22Rv1 (cell line): Measurements from ENCODE around the gene STXBP5L.
"Not testable (repeated sequence)": the region's sequence is repeated elsewhere in the genome, so short reads cannot be mapped to it uniquely, and the experiment has no call there.

Experiments
- H3K27ac ChIP-seq: fragments of 450-650 bp; 2 replicates; pipeline ENCODE4 v1.5.1; 2017
- CTCF ChIP-seq: fragments of 450-650 bp; IDR thresholded peaks from 2 replicates; pipeline ENCODE4 v1.5.1; 2017; ENCODE audit warnings: mild to moderate bottlenecking
- ZFX ChIP-seq: fragments of 450-650 bp; IDR thresholded peaks from 2 replicates; pipeline ENCODE4 v1.6.1; 2017; ENCODE audit warnings: antibody characterized with exemption, borderline replicate concordance

Gene STXBP5L

DNA sequence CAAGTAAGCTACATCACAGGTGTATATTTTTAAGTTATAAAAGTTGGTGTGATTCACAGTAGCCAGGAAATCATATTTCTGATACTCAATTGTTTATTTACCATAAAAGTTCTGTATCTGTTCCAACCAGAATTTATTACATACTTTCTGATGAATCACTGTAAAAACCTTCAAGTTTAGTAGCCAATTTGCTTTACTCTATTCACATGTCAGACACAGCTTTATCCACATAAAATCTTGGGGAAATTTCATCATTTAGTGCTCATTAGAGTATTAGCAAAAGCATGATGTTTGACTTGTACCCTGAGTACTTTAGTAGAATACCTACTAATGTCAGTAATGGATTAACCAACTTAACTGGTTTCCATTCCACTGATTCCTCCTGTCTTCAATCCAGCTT lies 388.0 kb downstream of the STXBP5L start:
- no peak overlapping the region for H3K27ac ChIP-seq
- TF ChIP-seq CTCF: no peak
- no peak for TF ChIP-seq ZFX

- TF ChIP-seq ZFX: no peak
- H3K27ac ChIP-seq: no peak overlapping the region
Measured at GRCh38 chr3:121324320-121324719, 416.3 kb downstream of the STXBP5L start.

DNA sequence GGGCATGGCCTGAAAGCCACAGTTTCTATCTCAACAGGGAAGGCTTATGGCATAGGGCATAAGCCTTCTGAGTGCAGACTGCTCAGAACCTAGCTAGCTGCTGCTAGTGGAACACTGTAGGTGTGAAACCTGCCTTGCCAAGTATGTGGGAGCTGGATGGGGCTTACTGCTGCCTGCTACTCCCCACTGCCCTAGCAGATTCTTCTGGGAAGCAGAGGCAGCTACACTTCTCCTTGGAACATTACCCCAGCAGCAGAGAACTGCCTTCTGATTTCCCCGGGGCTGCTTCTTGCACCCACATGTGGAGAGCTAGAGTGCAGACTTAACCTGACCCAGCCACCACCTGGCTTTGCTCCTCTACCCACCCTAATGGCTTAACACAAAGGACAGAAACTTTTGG lies 422.1 kb downstream of the STXBP5L start:
- no peak overlapping the region for H3K27ac ChIP-seq
- no peak for TF ChIP-seq CTCF
- TF ChIP-seq ZFX: no peak

DNA sequence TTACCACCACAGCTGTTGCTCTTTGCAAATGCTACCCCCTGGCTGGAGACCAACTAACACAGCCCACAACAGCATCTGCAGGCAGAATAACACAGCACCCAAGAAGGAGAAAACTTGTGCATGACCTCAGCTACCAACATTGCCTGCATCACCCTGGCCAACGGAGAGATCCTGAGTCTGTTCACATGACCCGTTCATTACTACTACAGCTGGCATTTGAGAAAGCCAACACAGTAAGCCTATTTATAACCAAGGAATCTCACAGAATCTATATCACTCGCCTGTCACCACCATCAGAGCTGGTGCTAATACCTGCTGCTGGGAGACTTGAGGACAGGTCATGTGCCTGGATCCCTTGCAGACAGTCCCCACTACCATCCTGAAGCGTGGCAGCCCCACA lies 422.6 kb downstream of the STXBP5L start:
- H3K27ac ChIP-seq: no peak overlapping the region
- TF ChIP-seq CTCF (no peak), ZFX (no peak)

DNA sequence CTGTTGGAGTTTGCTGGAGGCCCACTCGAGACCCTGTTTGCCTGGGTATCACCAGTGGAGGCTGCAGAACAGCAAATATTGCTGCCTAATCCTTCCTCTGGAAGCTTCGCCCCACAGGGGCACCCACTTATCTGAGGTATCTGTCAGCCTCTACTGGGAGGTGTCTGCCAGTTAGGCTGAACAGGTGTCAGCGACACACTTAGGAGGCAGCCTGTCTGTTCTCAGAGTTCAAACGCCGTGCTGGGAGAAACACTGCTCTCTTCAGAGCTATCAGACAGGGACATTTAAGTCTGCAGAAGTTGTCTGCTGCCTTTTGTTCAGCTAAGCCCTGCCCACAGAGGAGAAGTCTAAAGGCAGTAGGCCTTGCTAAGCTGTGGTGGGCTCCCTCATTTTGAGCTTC lies 448.0 kb downstream of the STXBP5L start:
- H3K27ac ChIP-seq: not testable (repeated sequence)

- no peak for TF ChIP-seq CTCF
- no peak for TF ChIP-seq ZFX
- H3K27ac ChIP-seq: no peak overlapping the region
Measured at GRCh38 chr3:121362035-121362734, 454.2 kb downstream of the STXBP5L start.

DNA sequence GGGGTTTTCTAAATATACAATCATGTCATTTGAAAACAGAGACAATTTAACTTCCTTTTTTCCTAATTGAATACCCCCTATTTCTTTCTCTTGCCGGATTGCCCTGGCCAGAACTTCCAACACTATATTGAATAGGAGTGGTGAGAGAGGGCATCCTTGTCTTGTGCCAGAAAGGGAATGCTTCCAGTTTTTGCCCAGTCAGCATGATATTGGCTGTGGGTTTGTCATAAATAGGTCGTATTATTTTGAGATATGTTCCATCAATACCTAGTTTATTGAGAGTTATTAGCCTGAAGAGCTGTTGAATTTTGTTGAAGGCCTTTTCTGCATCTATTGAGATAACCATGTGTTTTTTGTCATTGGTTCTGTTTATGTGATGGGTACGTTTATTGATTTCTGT lies 480.3 kb downstream of the STXBP5L start:
- not testable (repeated sequence) for H3K27ac ChIP-seq

- not testable (repeated sequence) for H3K27ac ChIP-seq
Measured at GRCh38 chr3:121395967-121396366, 488.0 kb downstream of the STXBP5L start.

GRCh38 chr3:121398051-121398450 lies 490.0 kb downstream of the STXBP5L start:
- not testable (repeated sequence) for H3K27ac ChIP-seq

DNA sequence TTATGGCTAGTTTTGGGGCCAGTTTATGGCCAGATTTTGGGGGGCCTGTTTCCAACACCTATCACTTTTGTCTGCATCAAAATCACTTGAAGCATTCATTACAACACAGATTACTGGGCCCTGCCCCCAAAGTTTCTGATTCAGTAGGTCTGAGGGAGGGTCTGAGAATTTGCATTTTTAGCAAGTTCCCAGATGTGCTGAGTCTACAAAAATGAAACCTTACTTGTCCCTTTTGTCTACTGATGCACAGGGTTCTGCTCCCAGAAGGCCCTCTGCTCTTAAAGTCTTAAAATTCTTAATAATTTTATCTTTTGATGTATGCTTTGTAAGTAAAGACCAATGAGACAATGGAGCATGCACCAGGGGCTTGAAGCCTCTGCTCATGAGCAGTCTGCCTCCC lies 491.8 kb downstream of the STXBP5L start:
- no peak overlapping the region for H3K27ac ChIP-seq
- no peak for TF ChIP-seq ZFX
- no peak for TF ChIP-seq CTCF
